ENCODE data around the gene MARCKSL1. TPM values are rescaled to one million over a fixed set of nuclear protein-coding genes. Genes with fewer than 3 reads are reported as not detected.
A peak's percentile ranks its signal among the peaks of the same experiment; 100 is the strongest.

Gene MARCKSL1
- total and polyA plus RNA-seq, 2 of the 13 experiments (the other 11 are each of a cell fraction or from before 2014, with no cell fraction given): 81.9 to 155 TPM

DNA sequence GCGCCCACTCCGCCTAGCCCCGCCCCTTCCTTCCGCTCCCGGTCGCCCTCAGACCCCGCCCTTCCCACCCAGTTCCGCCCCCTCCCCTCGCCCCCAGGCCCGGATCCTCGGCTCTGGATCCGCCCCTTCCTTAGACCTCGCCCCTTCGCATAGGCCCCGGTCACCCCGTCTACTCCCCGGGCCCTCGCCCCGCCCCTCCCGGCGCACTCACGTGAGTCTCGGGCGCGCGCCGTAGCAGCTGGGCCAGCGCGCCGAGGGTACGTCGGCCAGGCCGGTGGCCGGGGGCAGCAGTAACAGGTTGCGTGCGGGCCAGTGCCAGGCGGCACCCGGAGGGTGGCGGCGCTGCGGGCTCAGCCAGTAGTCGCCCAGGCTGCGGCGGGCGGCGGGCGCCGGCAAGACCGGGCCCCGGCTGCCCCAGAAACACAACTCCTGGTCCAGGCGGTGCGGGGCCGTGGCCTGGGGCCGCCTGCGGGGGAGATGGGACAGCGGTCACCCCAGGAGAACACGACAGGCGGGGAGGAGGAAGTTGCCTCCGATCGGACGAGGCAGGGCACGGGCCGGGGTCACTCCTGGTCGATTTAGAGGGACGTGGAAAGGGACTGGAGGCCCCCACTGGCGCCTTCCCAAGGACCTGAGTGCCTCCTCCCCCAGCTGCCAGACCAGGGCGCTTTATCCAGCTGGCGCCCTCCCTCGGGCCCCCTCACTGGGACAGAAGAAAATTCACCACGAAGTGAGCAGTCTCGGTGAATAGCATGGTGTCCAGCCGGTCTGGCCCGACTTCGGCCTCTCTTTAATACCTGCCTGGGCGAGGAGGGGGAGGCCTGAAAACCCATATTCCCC, 15.6 kb upstream of the MARCKSL1 start (continued):
- TF ChIP-seq SOX13 (IDR thresholded peaks at IDR 0.05) (no peak; the same call in 1 of the 2 replicates), SOX13 (CRISPR knock-in tag; conservative IDR thresholded peaks at IDR 0.05 in 1 of 2, IDR thresholded peaks at IDR 0.05 in 1 of 2) (peak in 1 of 2 experiments; percentile 57; a peak in 2 of 4 replicates), ZNF101 (CRISPR knock-in tag; IDR thresholded peaks at IDR 0.05; ENCODE audit: borderline replicate concordance, low read depth) (no peak), KAT7 (CRISPR knock-in tag; IDR thresholded peaks at IDR 0.05; ENCODE audit: borderline replicate concordance) (0 out of 2 replicates have a peak, but pooled peaks have one; percentile 31), TFDP2 (CRISPR knock-in tag; IDR thresholded peaks at IDR 0.05) (peak; percentile 54; the same call in 1 of the 2 replicates), E2F1 (CRISPR knock-in tag; IDR thresholded peaks at IDR 0.05) (no peak), MEIS2 (CRISPR knock-in tag; IDR thresholded peaks at IDR 0.05) (peak; percentile 62; the same call in 1 of the 2 replicates), NR1H2 (CRISPR knock-in tag; IDR thresholded peaks at IDR 0.05; ENCODE audit: borderline replicate concordance, low read depth) (no peak), ZNF512B (CRISPR knock-in tag; IDR thresholded peaks at IDR 0.05; ENCODE audit: borderline replicate concordance) (no peak), CERS6 (CRISPR knock-in tag; IDR thresholded peaks at IDR 0.05) (no peak), ZNF143 (CRISPR knock-in tag; IDR thresholded peaks at IDR 0.05) (no peak)
- TF ChIP-seq, protein P1, sequence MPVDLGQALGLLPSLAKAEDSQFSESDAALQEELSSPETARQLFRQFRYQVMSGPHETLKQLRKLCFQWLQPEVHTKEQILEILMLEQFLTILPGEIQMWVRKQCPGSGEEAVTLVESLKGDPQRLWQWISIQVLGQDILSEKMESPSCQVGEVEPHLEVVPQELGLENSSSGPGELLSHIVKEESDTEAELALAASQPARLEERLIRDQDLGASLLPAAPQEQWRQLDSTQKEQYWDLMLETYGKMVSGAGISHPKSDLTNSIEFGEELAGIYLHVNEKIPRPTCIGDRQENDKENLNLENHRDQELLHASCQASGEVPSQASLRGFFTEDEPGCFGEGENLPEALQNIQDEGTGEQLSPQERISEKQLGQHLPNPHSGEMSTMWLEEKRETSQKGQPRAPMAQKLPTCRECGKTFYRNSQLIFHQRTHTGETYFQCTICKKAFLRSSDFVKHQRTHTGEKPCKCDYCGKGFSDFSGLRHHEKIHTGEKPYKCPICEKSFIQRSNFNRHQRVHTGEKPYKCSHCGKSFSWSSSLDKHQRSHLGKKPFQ (CRISPR knock-in tag; IDR thresholded peaks at IDR 0.05; ENCODE audit: insufficient replicate concordance): peak; percentile 81
- TF ChIP-seq, protein P2, sequence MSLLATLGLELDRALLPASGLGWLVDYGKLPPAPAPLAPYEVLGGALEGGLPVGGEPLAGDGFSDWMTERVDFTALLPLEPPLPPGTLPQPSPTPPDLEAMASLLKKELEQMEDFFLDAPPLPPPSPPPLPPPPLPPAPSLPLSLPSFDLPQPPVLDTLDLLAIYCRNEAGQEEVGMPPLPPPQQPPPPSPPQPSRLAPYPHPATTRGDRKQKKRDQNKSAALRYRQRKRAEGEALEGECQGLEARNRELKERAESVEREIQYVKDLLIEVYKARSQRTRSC (CRISPR knock-in tag; IDR thresholded peaks at IDR 0.05; ENCODE audit: low read depth): no peak
- TF ChIP-seq, protein P3, sequence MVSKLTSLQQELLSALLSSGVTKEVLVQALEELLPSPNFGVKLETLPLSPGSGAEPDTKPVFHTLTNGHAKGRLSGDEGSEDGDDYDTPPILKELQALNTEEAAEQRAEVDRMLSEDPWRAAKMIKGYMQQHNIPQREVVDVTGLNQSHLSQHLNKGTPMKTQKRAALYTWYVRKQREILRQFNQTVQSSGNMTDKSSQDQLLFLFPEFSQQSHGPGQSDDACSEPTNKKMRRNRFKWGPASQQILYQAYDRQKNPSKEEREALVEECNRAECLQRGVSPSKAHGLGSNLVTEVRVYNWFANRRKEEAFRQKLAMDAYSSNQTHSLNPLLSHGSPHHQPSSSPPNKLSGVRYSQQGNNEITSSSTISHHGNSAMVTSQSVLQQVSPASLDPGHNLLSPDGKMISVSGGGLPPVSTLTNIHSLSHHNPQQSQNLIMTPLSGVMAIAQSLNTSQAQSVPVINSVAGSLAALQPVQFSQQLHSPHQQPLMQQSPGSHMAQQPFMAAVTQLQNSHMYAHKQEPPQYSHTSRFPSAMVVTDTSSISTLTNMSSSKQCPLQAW (CRISPR knock-in tag; IDR thresholded peaks at IDR 0.05): no peak

Measured in HepG2 (cell line).